A673 (cell line): ENCODE data around the gene HOXD9. TPM values are rescaled to one million over a fixed set of nuclear protein-coding genes. Genes with fewer than 3 reads are reported as not detected.

ENCODE experiments used
- BruUV-seq: library from RNA; stranded (reverse); fragments of 400-500 nt; replicated peaks from 2 replicates; lab custom pipeline; 2021; lab: Mats Ljungman, UMichigan
- CTCF ChIA-PET: fragments of 300-600 bp; sonication (Branson Sonifier 250); formaldehyde crosslinking; loops from one replicate; lab custom pipeline; 2022; ENCODE audit warnings: antibody characterized with exemption; lab: Charles Lee
- POLR2A ChIA-PET: fragments of 300-600 bp; sonication (Branson Sonifier 250); formaldehyde crosslinking; loops from one replicate; lab custom pipeline; 2022; ENCODE audit warnings: antibody characterized with exemption; ENCODE audit not compliant: low non-redundant PET; lab: Charles Lee
- DNase-seq: peaks from one replicate; pipeline ENCODE4 v3.0.0-alpha.2; 2015; ENCODE audit warnings: low spot score
- H3K27ac ChIP-seq: fragments of 200-600 bp; sonication (generic); 2 replicates; pipeline ENCODE4 v1.5.1; 2016; ENCODE audit warnings: mixed run types, low read depth, mild to moderate bottlenecking, mixed read lengths, antibody characterized with exemption, low read length; ENCODE audit not compliant: poor library complexity, severe bottlenecking
- H3K27me3 ChIP-seq: fragments of 200-600 bp; sonication (generic); replicated peaks from 2 replicates; pipeline ENCODE4 v1.6.1; 2017; ENCODE audit warnings: mixed run types, low read depth, mild to moderate bottlenecking, mixed read lengths, antibody characterized with exemption, low read length; ENCODE audit not compliant: insufficient read depth, poor library complexity
- H3K36me3 ChIP-seq: fragments of 200-600 bp; sonication (generic); 2 replicates; pipeline ENCODE4 v1.6.1; 2016; ENCODE audit warnings: mixed run types, mild to moderate bottlenecking, mixed read lengths, antibody characterized with exemption, low read length; ENCODE audit not compliant: insufficient read depth, poor library complexity, severe bottlenecking
- H3K4me1 ChIP-seq: fragments of 200-600 bp; sonication (generic); 2 replicates; pipeline ENCODE4 v1.6.1; 2017; ENCODE audit warnings: mixed run types, mild to moderate bottlenecking, mixed read lengths, antibody characterized with exemption, low read length; ENCODE audit not compliant: insufficient read depth, poor library complexity, severe bottlenecking
- H3K4me3 ChIP-seq: fragments of 200-600 bp; sonication (generic); 2 replicates; pipeline ENCODE4 v1.5.1; 2016; ENCODE audit warnings: low read depth, mixed run types, mild to moderate bottlenecking, mixed read lengths, low read length; ENCODE audit not compliant: poor library complexity, severe bottlenecking
- H3K9me3 ChIP-seq: fragments of 200-600 bp; sonication (generic); 2 replicates; pipeline ENCODE4 v1.6.1; 2016; ENCODE audit warnings: mixed run types, low read depth, mild to moderate bottlenecking, mixed read lengths, antibody characterized with exemption, low read length; ENCODE audit not compliant: poor library complexity, severe bottlenecking
- CTCF ChIP-seq: fragments of 300-800, 200-600 bp; sonication (generic); conservative IDR thresholded peaks from 2 replicates; pipeline ENCODE4 v1.5.1; 2017; ENCODE audit warnings: low read depth, mild to moderate bottlenecking, antibody characterized with exemption, low read length, moderate library complexity, mixed read lengths
- EZH2 ChIP-seq: fragments of 200-600 bp; sonication (generic); IDR thresholded peaks from 2 replicates; pipeline ENCODE4 v1.6.1; 2017; ENCODE audit warnings: borderline replicate concordance, low read depth, mild to moderate bottlenecking, mixed read lengths, antibody characterized with exemption, low read length; ENCODE audit not compliant: poor library complexity, severe bottlenecking
- intact Hi-C: fragments of 100-400 bp; cut with micrococcal nuclease; formaldehyde crosslinking; loops from one replicate; pipeline ENCODE4 v1.10.0; 2022; ENCODE audit not compliant: unreplicated experiment
- total RNA-seq: library from RNA; stranded (reverse); gene quantifications from 2 replicates; pipeline ENCODE4 v1.2.3, GENCODE V29; 2021

HOXD9 gene
- total RNA-seq, 1 experiment from 2014 or later: 63.0 TPM

- H3K27me3 ChIP-seq: no peaks in the 10 kb centered on the region
- H3K27ac ChIP-seq: no peak overlapping the region
- peaks cover 72% of the 10 kb centered on the region for H3K36me3 ChIP-seq
- H3K4me3 ChIP-seq: no peak overlapping the region
- BruUV-seq: no TSS peak
- TF ChIP-seq EZH2: no peak
- TF ChIP-seq CTCF: no peak
- no peaks in the 10 kb centered on the region for H3K9me3 ChIP-seq
- ChIA-PET CTCF (no interaction called here), POLR2A (interaction anchor here (0.6 kb wide), 1 partner anchor 311 kb away, joined by 8 read pairs; no protein-coding TSS in a partner anchor)
- no peak for DNase-seq
- intact Hi-C loops: no loop called here
- H3K4me1 ChIP-seq: peaks cover 44% of the 10 kb centered on the region
Measured at GRCh38 chr2:176146101-176146500, 23.6 kb downstream of the HOXD9 start.

- TF ChIP-seq EZH2: no peak
- no peak for TF ChIP-seq CTCF
- H3K9me3 ChIP-seq: no peaks in the 10 kb centered on the region
- ChIA-PET CTCF (no interaction called here), POLR2A (no interaction called here)
- H3K36me3 ChIP-seq: peaks cover 76% of the 10 kb centered on the region
- H3K27ac ChIP-seq: no peak overlapping the region
- DNase-seq: no peak
- H3K4me1 ChIP-seq: peaks cover 39% of the 10 kb centered on the region
- no TSS peak for BruUV-seq
- intact Hi-C loops: no loop called here
- H3K4me3 ChIP-seq: no peak overlapping the region
- no peaks in the 10 kb centered on the region for H3K27me3 ChIP-seq
Measured at GRCh38 chr2:176146645-176147044, 24.1 kb downstream of the HOXD9 start.

DNA sequence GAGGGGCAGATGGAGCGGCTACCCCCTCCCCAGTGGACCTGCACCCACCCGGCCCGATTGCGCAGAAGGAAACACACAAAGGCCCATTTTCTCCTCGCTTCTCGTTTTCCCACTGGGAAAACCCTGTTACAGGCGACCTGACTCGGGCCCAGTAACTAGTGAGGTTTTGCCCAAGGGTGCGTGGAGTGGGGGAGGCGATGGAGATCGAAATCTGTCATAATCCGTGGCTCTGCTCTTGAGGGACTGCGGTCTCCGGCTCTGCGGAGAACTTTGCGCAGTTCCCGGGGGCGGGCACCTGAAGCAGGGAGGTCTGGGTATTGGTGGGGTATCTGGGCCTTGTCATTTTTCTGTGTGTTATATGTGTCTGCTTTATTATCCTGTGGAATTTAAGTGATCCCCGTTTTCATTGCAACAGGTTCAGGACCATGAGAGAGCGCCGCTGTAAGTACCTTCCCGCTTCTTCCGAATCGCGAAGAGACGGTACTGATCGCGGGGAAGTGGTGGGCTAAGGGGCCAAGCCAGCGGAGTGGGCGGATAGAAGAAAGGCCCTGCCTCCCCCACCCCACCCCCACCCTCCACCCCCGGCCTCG is 24.8 kb downstream of the HOXD9 start:
- H3K9me3 ChIP-seq: no peaks in the 10 kb centered on the region
- no peak overlapping the region for H3K27ac ChIP-seq
- H3K36me3 ChIP-seq: peaks cover 78% of the 10 kb centered on the region
- POLR2A ChIA-PET: no interaction called here
- no peak for TF ChIP-seq EZH2
- CTCF ChIA-PET: no interaction called here
- H3K4me3 ChIP-seq: no peak overlapping the region
- no peak for DNase-seq
- no peaks in the 10 kb centered on the region for H3K27me3 ChIP-seq
- intact Hi-C loops: no loop called here
- H3K4me1 ChIP-seq: peaks cover 35% of the 10 kb centered on the region
- no TSS peak for BruUV-seq
